ENCODE results near the gene ZNF618.

Gene ZNF618

GRCh38 chr9:114099669-114100270, 223.7 kb downstream of the ZNF618 start:
- Histone ChIP-seq H3K4me2 (ENCODE audit: low read length) (no peak overlapping the region), H3K27me3 (ENCODE audit: control insufficient read depth, low read length) (no peaks in the 10 kb centered on the region)

DNA sequence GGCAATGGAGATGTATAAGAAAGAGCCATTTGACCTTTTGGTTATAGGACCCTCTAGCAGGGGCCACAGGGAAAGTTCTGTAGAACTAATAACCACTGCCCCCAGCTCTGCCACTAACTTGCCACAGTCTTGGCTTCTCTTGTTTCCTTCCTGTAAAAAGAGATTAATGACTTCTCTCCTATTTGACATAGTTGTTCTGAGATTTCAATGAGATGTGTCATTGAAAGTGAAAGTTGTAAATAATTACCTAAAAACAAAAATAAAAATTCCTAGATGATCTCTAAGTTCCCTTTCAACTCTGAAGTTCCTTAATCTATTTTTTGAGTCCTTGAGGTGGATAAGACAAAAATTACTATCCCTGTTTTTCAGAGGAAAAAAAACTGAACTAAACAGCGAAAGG, 224.4 kb downstream of the ZNF618 start:
- no peaks in the 10 kb centered on the region for H4K20me1 ChIP-seq (ENCODE audit: control insufficient read depth, insufficient read depth, low read depth, low read length)
- no peak overlapping the region for H3K4me3 ChIP-seq (ENCODE audit: low read length)
- no peak overlapping the region for H3K27ac ChIP-seq (ENCODE audit: low read depth, low read length)
- peaks cover 6% of the 10 kb centered on the region; the same call in 1 of the 2 replicates for H3K27me3 ChIP-seq (ENCODE audit: control insufficient read depth, low read length)
- H3K9me3 ChIP-seq (ENCODE audit: control insufficient read depth, insufficient read depth, low read length): no peaks in the 10 kb centered on the region; the same call in 1 of the 2 replicates
- H3K4me1 ChIP-seq (ENCODE audit: control insufficient read depth, low read length): no peaks in the 10 kb centered on the region
- TF ChIP-seq CTCF (IDR thresholded peaks at IDR 0.05; ENCODE audit: low read depth, low read length, poor library complexity, severe bottlenecking) (no peak), EZH2phosphoT487 (IDR thresholded peaks at IDR 0.05; ENCODE audit: borderline replicate concordance, low read length) (no peak)
- no peaks in the 10 kb centered on the region for H3F3A ChIP-seq (ENCODE audit: control insufficient read depth, insufficient read depth)
- no peaks in the 10 kb centered on the region for H3K9me2 ChIP-seq (replicated peaks; ENCODE audit: control insufficient read depth, low read length)
- no peak overlapping the region for H3K4me2 ChIP-seq (ENCODE audit: low read length)
- no peaks in the 10 kb centered on the region for H3K79me2 ChIP-seq (ENCODE audit: control insufficient read depth, low read length)
- H3K36me3 ChIP-seq (ENCODE audit: control insufficient read depth, low read length): no peaks in the 10 kb centered on the region

More at GRCh38 chr9:114099669-114100270, 223.7 kb downstream of the ZNF618 start:
- Histone ChIP-seq H3K79me2 (ENCODE audit: control insufficient read depth, low read length) (no peaks in the 10 kb centered on the region), H3K4me1 (ENCODE audit: control insufficient read depth, low read length) (no peaks in the 10 kb centered on the region), H3K36me3 (ENCODE audit: control insufficient read depth, low read length) (no peaks in the 10 kb centered on the region), H4K20me1 (ENCODE audit: control insufficient read depth, insufficient read depth, low read depth, low read length) (no peaks in the 10 kb centered on the region), H3K9me3 (ENCODE audit: control insufficient read depth, insufficient read depth, low read length) (no peaks in the 10 kb centered on the region; the same call in 1 of the 2 replicates), H3K9me2 (replicated peaks; ENCODE audit: control insufficient read depth, low read length) (no peaks in the 10 kb centered on the region), H3K4me3 (ENCODE audit: low read length) (no peak overlapping the region), H3K27ac (ENCODE audit: low read depth, low read length) (no peak overlapping the region), H3F3A (ENCODE audit: control insufficient read depth, insufficient read depth) (no peaks in the 10 kb centered on the region)
- TF ChIP-seq EZH2phosphoT487 (IDR thresholded peaks at IDR 0.05; ENCODE audit: borderline replicate concordance, low read length) (no peak), CTCF (IDR thresholded peaks at IDR 0.05; ENCODE audit: low read depth, low read length, poor library complexity, severe bottlenecking) (no peak)

DNA sequence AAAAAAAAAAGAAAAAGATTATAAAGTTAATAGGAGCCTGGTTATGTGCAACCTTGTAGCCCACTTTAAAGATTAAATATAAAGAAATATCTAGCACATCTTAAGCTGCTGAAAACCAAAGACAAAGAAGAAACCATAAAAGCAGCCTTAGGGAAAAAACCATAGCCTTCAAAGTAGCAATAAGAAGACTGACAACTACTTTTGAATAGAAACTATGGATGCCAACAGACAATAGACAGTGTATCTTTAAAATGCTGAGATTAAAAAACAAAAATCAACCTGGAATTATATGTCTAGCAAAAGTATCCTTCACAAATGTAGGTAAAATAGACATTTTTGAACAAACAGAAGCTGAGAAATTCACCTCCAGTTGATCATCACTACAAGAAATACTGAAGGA, 226.4 kb downstream of the ZNF618 start:
- Histone ChIP-seq H3K4me2 (ENCODE audit: low read length) (no peak overlapping the region), H3K4me3 (ENCODE audit: low read length) (no peak overlapping the region), H3K9me3 (ENCODE audit: control insufficient read depth, insufficient read depth, low read length) (no peaks in the 10 kb centered on the region; the same call in 1 of the 2 replicates), H3K4me1 (ENCODE audit: control insufficient read depth, low read length) (no peaks in the 10 kb centered on the region), H3K9me2 (replicated peaks; ENCODE audit: control insufficient read depth, low read length) (no peaks in the 10 kb centered on the region), H3K27me3 (ENCODE audit: control insufficient read depth, low read length) (peaks cover 6% of the 10 kb centered on the region; the same call in 1 of the 2 replicates), H3K27ac (ENCODE audit: low read depth, low read length) (no peak overlapping the region), H3F3A (ENCODE audit: control insufficient read depth, insufficient read depth) (no peaks in the 10 kb centered on the region), H3K36me3 (ENCODE audit: control insufficient read depth, low read length) (no peaks in the 10 kb centered on the region), H4K20me1 (ENCODE audit: control insufficient read depth, insufficient read depth, low read depth, low read length) (no peaks in the 10 kb centered on the region), H3K79me2 (ENCODE audit: control insufficient read depth, low read length) (no peaks in the 10 kb centered on the region)
- TF ChIP-seq EZH2phosphoT487 (IDR thresholded peaks at IDR 0.05; ENCODE audit: borderline replicate concordance, low read length) (no peak), CTCF (IDR thresholded peaks at IDR 0.05; ENCODE audit: low read depth, low read length, poor library complexity, severe bottlenecking) (no peak)
